HEK293 (cell line): ENCODE data around the gene OR13C2.

Experiments used
- CTCF ChIA-PET: fragments of 350-600 bp; formaldehyde crosslinking; extraction: SDS; loops from one replicate; lab custom pipeline; 2021; ENCODE audit warnings: antibody characterized with exemption; lab: Yijun Ruan, JAX
- POLR2A ChIA-PET: fragments of 300-600 bp; formaldehyde crosslinking; extraction: SDS; loops from one replicate; lab custom pipeline; 2020; ENCODE audit warnings: antibody characterized with exemption, inconsistent platforms; lab: Yijun Ruan, JAX
- H3K27ac ChIP-seq: fragments of 200-500 bp; sonication (Bioruptor generic); 2 replicates; pipeline ENCODE4 v1.5.1; 2014; ENCODE audit warnings: low read depth, low read length, control low read depth, inconsistent platforms; ENCODE audit errors: extremely low read depth
- H3K36me3 ChIP-seq, 2 experiments: fragments of 200-500 bp in 1 of 2; sonication (Bioruptor generic) in 1 of 2; 1 replicate in 1 of 2; 2 replicates in 1 of 2; pipeline ENCODE4 v1.5.1; 2014 to 2017; ENCODE audit warnings: inconsistent platforms in 2 of 2, low read length in 2 of 2; ENCODE audit not compliant: control insufficient read depth in 2 of 2, insufficient read depth in 1 of 2
- H3K4me1 ChIP-seq: fragments of 200-500 bp; sonication (Bioruptor generic); 2 replicates; pipeline ENCODE4 v1.5.1; 2014; ENCODE audit warnings: mild to moderate bottlenecking, low read length, inconsistent platforms; ENCODE audit not compliant: control insufficient read depth, insufficient read depth
- H3K4me3 ChIP-seq: 2 replicates; pipeline ENCODE4 v1.5.1; 2011; ENCODE audit warnings: low read depth, mild to moderate bottlenecking, control low read depth, low read length, moderate library complexity
- H3K9me3 ChIP-seq: fragments of 200-500 bp; sonication (Bioruptor generic); 2 replicates; pipeline ENCODE4 v1.5.1; 2014; ENCODE audit warnings: low read depth, low read length, inconsistent platforms; ENCODE audit not compliant: control insufficient read depth, insufficient read depth
- PRDM2 ChIP-seq: fragments of 450-650 bp; formaldehyde crosslinking; IDR thresholded peaks from 2 replicates; pipeline ENCODE4 v1.5.1; 2016; ENCODE audit warnings: missing biosample characterization, missing genetic modification characterization, borderline replicate concordance
- SALL2 ChIP-seq: fragments of 450-650 bp; formaldehyde crosslinking; IDR thresholded peaks from 2 replicates; pipeline ENCODE4 v1.5.0; 2017; ENCODE audit warnings: missing biosample characterization, mild to moderate bottlenecking, missing genetic modification characterization, borderline replicate concordance
- ZNF114 ChIP-seq: fragments of 450-650 bp; formaldehyde crosslinking; IDR thresholded peaks from 2 replicates; pipeline ENCODE4 v1.5.0; 2017; ENCODE audit warnings: missing biosample characterization, missing genetic modification characterization
- ZNF121 ChIP-seq: fragments of 450-650 bp; formaldehyde crosslinking; IDR thresholded peaks from 2 replicates; pipeline ENCODE4 v1.5.1; 2016; ENCODE audit warnings: missing biosample characterization, missing genetic modification characterization
- ZNF169 ChIP-seq: fragments of 450-650 bp; formaldehyde crosslinking; IDR thresholded peaks from 2 replicates; pipeline ENCODE4 v1.5.1; 2016; ENCODE audit warnings: missing biosample characterization, missing genetic modification characterization
- ZNF175 ChIP-seq: fragments of 450-650 bp; formaldehyde crosslinking; IDR thresholded peaks from 2 replicates; pipeline ENCODE4 v1.5.1; 2016; ENCODE audit warnings: missing biosample characterization, missing genetic modification characterization
- ZNF18 ChIP-seq: fragments of 450-650 bp; formaldehyde crosslinking; IDR thresholded peaks from 2 replicates; pipeline ENCODE4 v1.5.1; 2016; ENCODE audit warnings: missing biosample characterization, missing genetic modification characterization
- ZNF23 ChIP-seq: fragments of 450-650 bp; formaldehyde crosslinking; IDR thresholded peaks from 2 replicates; pipeline ENCODE4 v1.5.1; 2016; ENCODE audit warnings: missing biosample characterization, missing genetic modification characterization, borderline replicate concordance
- ZNF26 ChIP-seq: fragments of 450-650 bp; formaldehyde crosslinking; IDR thresholded peaks from 2 replicates; pipeline ENCODE4 v1.5.1; 2016; ENCODE audit warnings: missing biosample characterization, missing genetic modification characterization
- ZNF266 ChIP-seq: fragments of 450-650 bp; formaldehyde crosslinking; IDR thresholded peaks from 2 replicates; pipeline ENCODE4 v1.5.1; 2016; ENCODE audit warnings: missing biosample characterization, missing genetic modification characterization, low read depth
- ZNF274 ChIP-seq, 2 experiments: fragments of 200-500 bp in 1 of 2; fragments of 450-650 bp in 1 of 2; sonication (Bioruptor generic) in 1 of 2; formaldehyde crosslinking in 1 of 2; IDR thresholded peaks; 2 replicates each; pipeline versions ENCODE4 v1.5.1 to v1.6.1; 2014 to 2016; ENCODE audit warnings: borderline replicate concordance in 1 of 2, inconsistent platforms in 1 of 2, low read length in 1 of 2, missing biosample characterization in 1 of 2, missing genetic modification characterization in 1 of 2
- ZNF398 ChIP-seq: fragments of 450-650 bp; formaldehyde crosslinking; IDR thresholded peaks from 2 replicates; pipeline ENCODE4 v1.5.1; 2017; ENCODE audit warnings: missing biosample characterization, missing genetic modification characterization
- ZNF426 ChIP-seq: fragments of 450-650 bp; formaldehyde crosslinking; IDR thresholded peaks from 2 replicates; pipeline ENCODE4 v1.5.1; 2017; ENCODE audit warnings: missing biosample characterization, missing genetic modification characterization, mild to moderate bottlenecking, inconsistent platforms, moderate library complexity
- ZNF473 ChIP-seq: fragments of 450-650 bp; formaldehyde crosslinking; IDR thresholded peaks from 2 replicates; pipeline ENCODE4 v1.5.1; 2017; ENCODE audit warnings: missing biosample characterization, missing genetic modification characterization
- ZNF48 ChIP-seq: fragments of 450-650 bp; formaldehyde crosslinking; IDR thresholded peaks from 2 replicates; pipeline ENCODE4 v1.5.1; 2016; ENCODE audit warnings: missing biosample characterization, missing genetic modification characterization
- ZNF521 ChIP-seq: fragments of 450-650 bp; formaldehyde crosslinking; IDR thresholded peaks from 2 replicates; pipeline ENCODE4 v1.5.1; 2017; ENCODE audit warnings: missing biosample characterization, mild to moderate bottlenecking, missing genetic modification characterization
- ZNF670 ChIP-seq: fragments of 450-650 bp; formaldehyde crosslinking; IDR thresholded peaks from 2 replicates; pipeline ENCODE4 v1.5.1; 2016; ENCODE audit warnings: missing biosample characterization, missing genetic modification characterization, low read depth
- ZNF692 ChIP-seq: fragments of 450-650 bp; formaldehyde crosslinking; IDR thresholded peaks from 2 replicates; pipeline ENCODE4 v1.5.1; 2016; ENCODE audit warnings: missing biosample characterization, missing genetic modification characterization
- ZNF704 ChIP-seq: fragments of 450-650 bp; formaldehyde crosslinking; IDR thresholded peaks from 2 replicates; pipeline ENCODE4 v1.5.1; 2016; ENCODE audit warnings: missing biosample characterization, missing genetic modification characterization
- ZNF768 ChIP-seq: fragments of 450-650 bp; formaldehyde crosslinking; IDR thresholded peaks from 2 replicates; pipeline ENCODE4 v1.5.1; 2018; ENCODE audit warnings: missing biosample characterization, mild to moderate bottlenecking, missing genetic modification characterization

Gene OR13C2

GRCh38 chr9:104556830-104557634 is 48.4 kb downstream of the OR13C2 start:
- Histone ChIP-seq H3K9me3 (no peaks in the 10 kb centered on the region), H3K4me1 (no peaks in the 10 kb centered on the region), H3K36me3 (no peaks in the 10 kb centered on the region), H3K27ac (no peak overlapping the region), H3K4me3 (no peak overlapping the region)
- TF ChIP-seq ZNF704 (no peak), ZNF121 (tag by site-specific recombination) (no peak), PRDM2 (tag by site-specific recombination) (no peak), ZNF18 (no peak), ZNF48 (no peak), SALL2 (tag by site-specific recombination) (no peak), ZNF114 (tag by site-specific recombination) (no peak), ZNF692 (tag by site-specific recombination) (no peak), ZNF175 (tag by site-specific recombination) (no peak), ZNF169 (no peak)
- CTCF ChIA-PET = interaction anchor here (1.1 kb wide), 1 partner anchor 31 kb away, joined by 4 read pairs; no protein-coding TSS in a partner anchor
- POLR2A ChIA-PET = no interaction called here

- CTCF ChIA-PET = no interaction called here
- Histone ChIP-seq H3K9me3 (no peaks in the 10 kb centered on the region), H3K36me3 (no peaks in the 10 kb centered on the region), H3K4me1 (no peaks in the 10 kb centered on the region), H3K27ac (no peak overlapping the region), H3K4me3 (no peak overlapping the region)
- POLR2A ChIA-PET = no interaction called here
- no peak for TF ChIP-seq ZNF266 (tag by site-specific recombination)
- TF ChIP-seq ZNF426 (tag by site-specific recombination) = no peak
- no peak for TF ChIP-seq ZNF26 (tag by site-specific recombination)
- no peak for TF ChIP-seq ZNF274 (IDR thresholded peaks at IDR 0.05; ENCODE audit: low read length)
- no peak for TF ChIP-seq ZNF274 (tag by site-specific recombination; IDR thresholded peaks at IDR 0.05; ENCODE audit: borderline replicate concordance)
- TF ChIP-seq ZNF23 (tag by site-specific recombination) = no peak
- TF ChIP-seq ZNF768 (tag by site-specific recombination) = no peak
- TF ChIP-seq ZNF473 (tag by site-specific recombination) = no peak
- no peak for TF ChIP-seq ZNF521 (tag by site-specific recombination)
- no peak for TF ChIP-seq ZNF398
- no peak for TF ChIP-seq ZNF670
Observed at GRCh38 chr9:104555521-104555920, 49.9 kb downstream of the OR13C2 start.
